GM19468 (cell line): ENCODE measurements around the gene PLCB3.

ENCODE experiments used
- ATAC-seq: cut with Tn5 transposase; IDR thresholded peaks from one replicate; pipeline ENCODE4 v1.9.1; 2021; ENCODE audit warnings: mild to moderate bottlenecking, moderate library complexity, moderate number of reproducible peaks; ENCODE audit not compliant: unreplicated experiment; ENCODE audit errors: extremely low read depth

The PLCB3 gene

DNA sequence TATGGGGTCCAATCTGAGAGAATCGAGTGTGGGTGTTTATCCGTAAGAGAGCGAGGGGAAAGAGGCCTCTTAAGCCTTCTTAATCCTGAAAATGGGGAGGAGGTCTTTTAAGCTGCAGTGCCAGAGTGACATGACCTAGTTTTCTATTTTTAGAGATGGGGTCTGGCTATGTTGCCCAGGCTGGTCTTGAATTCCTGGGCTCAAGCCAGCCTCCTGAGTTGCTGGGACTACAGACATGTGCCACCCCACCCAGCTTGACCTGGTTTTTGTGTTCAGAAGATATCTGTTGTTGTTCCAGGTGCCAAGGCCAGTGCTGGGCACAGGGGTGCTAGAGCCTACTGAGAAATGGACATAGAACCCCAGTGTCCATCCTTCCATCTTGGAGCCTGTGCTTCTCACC, 31.8 kb downstream of the PLCB3 start:
- ATAC-seq: no peak

DNA sequence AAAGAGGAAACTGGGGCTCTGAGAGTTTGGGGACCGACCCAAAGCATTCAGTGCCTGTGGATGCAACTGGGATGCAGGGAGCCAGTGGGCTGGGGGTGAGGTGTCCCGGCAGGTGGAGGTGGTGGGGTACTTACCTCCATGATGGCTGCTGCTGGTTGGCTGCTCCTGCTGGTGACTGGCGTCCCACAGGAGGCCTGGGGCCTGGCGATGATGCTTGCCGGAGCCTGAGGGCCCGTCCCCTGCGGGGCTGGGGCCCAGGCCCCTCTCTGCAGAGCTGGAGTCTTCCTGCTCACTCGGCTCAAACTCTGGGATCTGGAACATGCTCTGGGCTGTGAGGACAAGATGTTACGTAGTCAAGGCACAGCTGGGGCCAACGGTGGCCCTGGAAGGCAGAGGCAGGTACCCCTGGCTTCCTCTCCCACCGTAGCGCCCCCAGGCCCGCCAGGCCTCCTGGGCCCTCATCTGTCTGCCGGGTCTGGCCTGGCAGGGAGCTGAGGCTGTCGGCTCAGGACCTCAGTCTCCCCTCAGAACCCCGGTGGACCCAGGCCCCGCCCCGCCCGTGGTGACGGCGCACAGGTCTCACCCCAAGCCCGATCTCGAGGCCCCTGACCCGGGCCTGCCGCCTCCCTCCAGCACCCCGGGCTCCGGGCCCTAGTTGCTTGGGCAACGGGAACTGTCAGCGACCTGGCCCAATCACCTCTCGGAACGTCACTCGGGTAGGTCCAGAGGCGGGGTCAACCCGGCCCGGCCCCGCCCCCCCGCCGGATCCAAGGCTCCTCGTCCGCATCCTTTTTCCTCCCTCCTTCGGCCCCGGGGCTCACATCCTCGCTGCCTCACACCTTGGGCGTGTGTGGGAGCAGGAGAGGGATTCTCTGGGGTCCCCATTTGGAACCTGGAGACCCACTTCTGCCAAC, 33.0 kb downstream of the PLCB3 start, which contains the start of gene BAD:
Gene BAD, minus strand, starts transcription at position 618 of the 914 bp plus-strand sequence. Its CDS starts 297 bp downstream, at position 321.
- peak; percentile 49 for ATAC-seq

DNA sequence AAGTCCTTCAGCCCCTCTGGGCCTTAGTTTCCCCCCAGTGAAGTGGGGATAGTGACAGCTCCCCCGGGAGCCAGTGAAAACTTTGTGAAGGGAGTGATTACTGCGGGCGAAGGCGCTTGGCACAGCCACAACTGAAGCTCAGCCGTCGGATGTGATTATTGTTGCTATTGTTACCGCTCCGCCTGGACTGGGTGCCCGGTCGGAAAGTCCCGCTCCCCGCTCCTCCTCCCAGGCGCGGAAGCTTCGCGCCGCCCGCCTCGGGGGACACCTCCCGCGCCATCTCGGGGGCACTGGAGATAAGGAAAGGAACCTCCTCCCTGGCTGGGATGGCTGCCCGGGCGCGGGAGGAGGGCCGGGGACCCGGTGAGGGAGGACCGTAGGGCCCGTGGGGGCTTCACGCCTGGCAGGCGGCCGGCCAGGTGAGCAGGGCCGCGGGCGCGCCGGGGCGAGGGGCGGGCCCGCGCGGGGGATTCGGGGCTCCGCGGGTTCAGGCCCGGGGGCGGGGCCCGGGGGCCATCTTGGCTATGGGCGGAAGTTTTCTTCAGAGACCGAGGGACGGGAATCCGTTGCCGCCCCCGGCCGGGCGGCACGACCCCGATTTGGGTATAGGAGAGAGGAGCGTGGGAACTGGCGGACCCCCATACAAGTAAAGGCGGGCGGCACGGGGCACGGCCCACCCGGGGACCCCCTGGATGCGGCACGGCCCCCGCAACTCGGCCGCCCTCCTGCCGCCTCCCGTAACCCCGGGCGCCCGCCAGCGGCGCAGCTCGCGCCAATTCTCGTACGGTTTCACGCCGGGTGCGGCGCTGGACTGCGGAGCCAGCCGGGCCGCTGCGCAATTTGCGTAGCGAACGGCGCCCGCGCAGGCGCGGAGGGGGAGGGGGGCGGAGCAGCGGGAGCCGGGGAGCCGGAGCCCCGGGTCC, 33.9 kb downstream of the PLCB3 start, which contains the start of gene GPR137:
Gene GPR137, plus strand, starts transcription at position 887 of the 923 bp plus-strand sequence. CDS start 677 bp downstream, outside the sequence.
- peak; percentile 38 for ATAC-seq

DNA sequence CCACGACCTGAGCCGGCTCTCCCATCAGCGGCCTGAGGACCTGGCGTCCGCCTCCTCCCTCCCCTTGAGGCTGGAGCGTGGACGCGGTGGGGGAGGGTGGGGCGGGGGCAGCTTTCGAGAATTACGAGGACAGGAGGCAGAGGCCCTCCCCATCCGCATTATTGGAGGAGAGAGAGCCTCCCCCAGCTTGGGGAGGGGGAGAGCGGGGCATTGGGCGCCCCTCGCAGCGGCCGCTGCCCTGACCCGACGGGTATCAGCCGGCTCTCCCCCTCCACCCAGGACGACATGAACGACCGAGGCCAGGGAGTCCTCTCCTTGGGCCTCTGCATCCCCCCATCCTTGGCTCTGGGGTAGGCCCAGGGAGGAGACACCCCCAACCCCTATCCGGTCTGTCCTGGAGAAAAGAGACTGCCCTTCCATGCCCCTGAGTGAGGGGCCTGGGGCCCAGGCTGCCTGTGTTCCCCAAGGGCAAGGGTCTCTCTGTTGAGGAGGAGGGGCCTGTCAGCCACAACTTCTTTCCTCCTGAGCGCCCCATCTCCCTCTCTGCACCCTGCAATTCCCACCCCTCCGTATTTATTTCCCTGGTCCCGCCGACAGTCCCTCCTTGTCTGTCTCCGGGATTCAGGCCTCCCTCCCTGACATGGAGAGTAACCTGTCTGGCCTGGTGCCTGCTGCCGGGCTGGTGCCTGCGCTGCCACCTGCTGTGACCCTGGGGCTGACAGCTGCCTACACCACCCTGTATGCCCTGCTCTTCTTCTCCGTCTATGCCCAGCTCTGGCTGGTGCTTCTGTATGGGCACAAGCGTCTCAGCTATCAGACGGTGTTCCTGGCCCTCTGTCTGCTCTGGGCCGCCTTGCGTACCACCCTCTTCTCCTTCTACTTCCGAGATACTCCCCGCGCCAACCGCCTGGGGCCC, 34.8 kb downstream of the PLCB3 start:
- ATAC-seq: no peak

DNA sequence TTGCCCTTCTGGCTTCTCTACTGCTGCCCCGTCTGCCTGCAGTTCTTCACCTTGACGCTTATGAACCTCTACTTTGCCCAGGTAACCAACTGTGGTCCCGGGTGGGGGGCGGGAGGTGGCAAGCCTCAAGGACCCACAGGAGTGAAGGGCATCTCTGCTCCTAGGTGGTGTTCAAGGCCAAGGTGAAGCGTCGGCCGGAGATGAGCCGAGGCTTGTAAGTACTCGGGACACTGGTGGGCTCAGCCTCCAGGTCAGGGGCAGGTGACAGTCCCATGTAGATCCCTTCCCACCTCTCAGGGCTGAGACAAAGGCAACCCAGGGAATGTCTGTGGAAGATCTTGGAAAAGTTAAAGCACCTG, 35.5 kb downstream of the PLCB3 start:
- ATAC-seq: no peak

DNA sequence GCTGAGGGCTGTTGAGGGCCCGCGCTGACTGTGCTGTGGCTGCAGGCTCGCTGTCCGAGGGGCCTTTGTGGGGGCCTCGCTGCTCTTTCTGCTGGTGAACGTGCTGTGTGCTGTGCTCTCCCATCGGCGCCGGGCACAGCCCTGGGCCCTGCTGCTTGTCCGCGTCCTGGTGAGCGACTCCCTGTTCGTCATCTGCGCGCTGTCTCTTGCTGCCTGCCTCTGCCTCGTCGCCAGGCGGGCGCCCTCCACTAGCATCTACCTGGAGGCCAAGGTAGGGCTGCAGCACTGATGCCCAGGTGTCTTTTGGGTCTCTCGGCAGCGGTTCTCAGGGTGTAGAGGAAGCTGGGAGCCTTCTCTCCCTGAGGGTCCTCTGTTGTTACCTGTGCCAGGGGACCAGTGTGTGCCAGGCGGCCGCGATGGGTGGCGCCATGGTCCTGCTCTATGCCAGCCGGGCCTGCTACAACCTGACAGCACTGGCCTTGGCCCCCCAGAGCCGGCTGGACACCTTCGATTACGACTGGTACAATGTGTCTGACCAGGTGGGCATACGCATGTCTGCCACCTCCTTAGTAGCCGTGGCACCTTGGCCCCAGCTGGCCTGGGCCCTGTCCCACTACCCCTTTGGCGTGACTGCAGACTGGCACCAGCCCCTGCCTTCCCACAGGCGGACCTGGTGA, 36.5 kb downstream of the PLCB3 start:
- no peak for ATAC-seq

DNA sequence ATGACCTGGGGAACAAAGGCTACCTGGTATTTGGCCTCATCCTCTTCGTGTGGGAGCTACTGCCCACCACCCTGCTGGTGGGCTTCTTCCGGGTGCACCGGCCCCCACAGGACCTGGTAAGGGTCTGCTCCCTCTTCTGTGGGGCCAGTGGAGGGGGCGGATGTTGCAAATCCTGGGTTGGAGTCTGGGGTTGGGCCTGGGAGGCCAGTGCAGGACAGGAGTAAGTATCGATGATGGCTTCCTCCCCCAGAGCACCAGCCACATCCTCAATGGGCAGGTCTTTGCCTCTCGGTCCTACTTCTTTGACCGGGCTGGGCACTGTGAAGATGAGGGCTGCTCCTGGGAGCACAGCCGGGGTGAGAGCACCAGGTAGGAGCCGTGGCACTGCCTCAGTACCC, 37.0 kb downstream of the PLCB3 start:
- no peak for ATAC-seq

DNA sequence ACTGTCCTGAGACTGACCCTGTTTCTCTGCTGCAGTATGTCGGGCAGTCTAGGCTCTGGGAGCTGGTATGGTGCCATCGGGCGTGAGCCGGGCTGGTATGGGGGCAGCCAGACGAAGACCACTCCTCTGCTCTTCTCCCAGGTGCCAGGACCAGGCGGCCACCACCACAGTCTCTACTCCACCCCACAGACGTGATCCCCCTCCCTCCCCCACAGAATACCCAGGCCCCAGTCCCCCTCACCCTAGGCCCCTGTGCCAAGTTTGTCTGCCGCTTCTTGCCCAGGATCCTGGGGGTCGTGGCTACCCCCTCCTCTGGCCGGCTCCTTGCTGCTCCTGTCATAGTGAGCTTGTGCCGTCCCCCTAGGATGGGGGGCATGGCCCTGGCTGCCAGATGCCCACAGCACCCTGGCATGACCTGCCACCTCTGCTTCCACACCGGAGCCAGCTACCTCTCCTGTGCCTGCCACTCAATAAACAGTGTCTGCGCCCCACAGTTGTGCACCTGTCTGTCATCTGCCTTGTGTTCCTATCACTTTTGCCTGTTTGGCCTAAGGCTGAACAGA, 37.8 kb downstream of the PLCB3 start:
- no peak for ATAC-seq

DNA sequence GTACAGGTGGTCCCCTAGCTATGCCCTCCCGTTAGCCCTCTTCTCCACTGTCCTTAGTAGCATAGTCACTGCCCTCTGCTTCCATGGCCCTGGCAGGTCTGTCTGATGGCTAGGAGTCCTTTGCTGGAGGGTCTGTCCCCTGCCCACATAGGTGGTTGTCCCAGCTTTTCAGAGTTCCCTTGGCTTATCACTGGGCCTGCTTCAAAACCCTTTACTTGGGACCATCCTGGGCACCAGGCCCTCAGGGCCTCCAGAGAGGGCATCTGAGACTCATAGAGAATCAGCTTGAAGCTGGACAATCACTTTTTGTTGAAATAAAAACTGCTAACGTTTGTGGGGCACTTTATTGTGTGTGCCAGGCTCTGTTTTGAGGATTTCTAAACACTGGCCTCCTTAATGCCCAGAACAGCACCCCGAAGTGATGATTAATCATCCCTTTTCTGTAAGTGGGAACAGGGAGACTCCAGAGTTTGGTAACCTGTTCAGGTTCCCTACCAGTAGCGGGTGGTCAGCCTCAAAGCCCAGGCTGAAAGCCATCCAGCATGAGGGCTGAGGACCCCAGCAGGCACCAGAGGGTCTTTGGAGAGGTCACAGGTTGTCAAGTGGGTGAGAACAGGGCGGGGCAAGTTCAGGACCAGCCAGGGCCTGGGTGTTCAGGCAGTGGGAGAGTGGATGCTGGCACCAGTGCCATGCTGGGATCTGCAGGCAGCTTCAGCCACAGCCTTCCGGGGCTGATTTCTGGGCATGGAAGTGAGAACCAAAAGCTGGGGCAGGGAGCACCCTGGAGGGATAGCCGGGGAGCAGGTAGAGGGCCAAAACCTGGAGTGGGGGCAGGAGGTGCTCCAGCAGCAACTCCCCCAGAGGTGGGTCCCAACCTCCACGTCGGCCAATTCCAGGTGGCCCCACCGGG, 39.3 kb downstream of the PLCB3 start:
- ATAC-seq: no peak

DNA sequence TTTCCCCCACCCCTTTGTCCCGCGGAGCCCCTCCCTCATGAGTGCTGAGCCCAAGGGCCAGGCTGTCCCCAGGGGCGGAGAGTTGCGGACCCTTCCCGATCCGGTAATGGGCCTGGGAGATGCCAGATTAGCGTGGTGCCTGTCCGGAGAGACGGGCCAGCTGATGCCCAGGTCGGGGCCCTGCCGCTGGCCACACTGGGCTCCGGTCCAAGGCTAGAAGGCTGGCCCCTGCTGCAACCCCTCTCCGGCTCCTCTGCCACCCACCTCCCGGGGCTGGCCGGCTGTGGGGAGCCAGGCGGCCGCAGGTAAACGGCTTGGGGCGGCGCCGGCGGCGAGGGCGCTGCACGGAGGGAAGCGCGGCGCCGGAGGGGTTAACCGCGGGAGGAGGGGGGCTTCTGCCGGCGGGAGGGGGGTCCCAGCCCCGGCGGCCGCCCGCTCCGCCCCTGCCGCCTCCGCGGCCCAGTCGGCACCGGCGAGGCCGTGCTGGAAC, 40.0 kb downstream of the PLCB3 start, which contains the start of gene KCNK4:
Gene KCNK4, plus strand, starts transcription at position 41 of the 490 bp plus-strand sequence. CDS start 1,717 bp downstream, outside the sequence.
- no peak for ATAC-seq

DNA sequence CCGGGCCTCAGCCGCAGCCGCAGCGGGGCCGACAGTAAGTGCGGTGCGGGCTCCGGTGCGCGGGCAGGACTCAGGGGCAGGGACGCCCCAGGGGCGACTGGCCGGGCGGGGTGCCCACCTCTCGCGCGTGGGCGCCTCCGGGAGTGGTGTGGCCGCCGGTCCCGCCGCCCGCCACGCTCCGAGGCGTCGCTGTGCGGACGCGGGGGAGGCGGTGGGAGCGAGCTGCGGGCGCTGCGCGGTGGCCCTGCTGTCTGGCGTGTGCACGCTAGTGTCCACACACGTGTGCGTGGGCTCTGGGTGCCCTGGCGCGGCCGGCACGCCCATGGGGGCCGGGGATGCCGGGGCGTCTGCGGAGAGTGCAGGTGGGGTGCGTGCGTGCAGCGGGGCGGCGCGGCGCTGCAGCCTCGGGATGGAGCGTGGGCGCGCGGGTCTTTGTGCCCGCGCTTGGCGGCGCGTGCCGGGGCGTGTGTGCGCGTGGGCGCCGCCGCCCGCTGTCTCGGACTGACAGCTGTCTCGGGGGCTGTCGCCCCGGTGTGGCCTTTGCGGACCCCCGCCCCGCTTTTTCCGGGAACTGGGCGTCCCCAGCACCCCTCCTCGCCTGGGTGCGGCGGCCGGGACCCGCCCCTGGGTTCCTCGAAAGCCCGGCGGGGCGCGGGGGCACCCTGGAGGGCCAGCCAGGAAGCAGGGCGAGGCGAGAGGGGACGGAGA, 40.6 kb downstream of the PLCB3 start:
- no peak for ATAC-seq

DNA sequence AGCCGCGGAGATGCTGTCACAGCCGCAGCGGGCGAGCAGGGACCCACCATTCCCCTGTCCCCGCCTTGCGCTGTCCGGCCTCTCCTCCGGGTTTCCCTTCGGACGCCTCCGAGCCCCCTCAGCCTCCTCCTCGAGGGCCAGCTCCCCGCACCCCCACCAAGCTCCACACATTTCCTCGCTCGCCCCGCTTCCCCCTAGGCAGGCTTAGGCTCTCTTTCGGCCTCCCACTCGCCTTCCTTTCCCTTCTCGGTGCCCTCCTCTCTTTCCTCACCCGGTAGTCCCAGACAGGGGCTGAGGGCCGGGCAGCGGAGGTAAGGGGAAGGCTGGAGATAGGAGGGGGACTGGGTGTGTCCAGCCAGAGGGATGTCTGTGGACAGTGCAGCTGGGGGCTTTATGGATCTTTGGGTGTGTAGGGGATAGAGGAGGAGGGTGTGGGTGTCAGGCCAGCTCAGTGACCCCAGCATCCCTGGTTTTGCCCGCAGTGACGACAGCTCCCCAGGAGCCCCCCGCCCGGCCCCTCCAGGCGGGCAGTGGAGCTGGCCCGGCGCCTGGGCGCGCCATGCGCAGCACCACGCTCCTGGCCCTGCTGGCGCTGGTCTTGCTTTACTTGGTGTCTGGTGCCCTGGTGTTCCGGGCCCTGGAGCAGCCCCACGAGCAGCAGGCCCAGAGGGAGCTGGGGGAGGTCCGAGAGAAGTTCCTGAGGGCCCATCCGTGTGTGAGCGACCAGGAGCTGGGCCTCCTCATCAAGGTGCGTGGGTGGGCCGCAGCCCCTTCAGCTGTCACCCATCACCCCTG, 41.3 kb downstream of the PLCB3 start:
- ATAC-seq: no peak

DNA sequence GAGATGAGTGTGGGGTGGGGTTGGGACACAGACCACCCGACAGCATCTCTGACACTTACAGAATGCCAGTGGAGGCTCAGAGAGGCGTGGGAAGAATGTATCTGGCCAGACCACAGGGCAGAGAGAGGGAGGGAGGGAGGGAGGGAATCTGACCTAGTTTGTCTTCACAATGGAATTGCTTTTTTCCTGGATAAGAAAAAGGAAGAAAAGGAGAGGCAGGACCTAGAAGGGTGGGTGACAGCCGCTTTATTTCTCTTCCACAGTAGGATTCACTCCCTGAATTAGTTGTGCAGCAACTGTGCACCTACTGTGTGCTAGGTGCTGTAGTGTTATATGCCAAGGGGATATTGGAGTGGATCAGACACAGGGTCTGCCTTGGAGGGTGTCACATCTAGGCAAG, 43.4 kb downstream of the PLCB3 start:
- no peak for ATAC-seq

DNA sequence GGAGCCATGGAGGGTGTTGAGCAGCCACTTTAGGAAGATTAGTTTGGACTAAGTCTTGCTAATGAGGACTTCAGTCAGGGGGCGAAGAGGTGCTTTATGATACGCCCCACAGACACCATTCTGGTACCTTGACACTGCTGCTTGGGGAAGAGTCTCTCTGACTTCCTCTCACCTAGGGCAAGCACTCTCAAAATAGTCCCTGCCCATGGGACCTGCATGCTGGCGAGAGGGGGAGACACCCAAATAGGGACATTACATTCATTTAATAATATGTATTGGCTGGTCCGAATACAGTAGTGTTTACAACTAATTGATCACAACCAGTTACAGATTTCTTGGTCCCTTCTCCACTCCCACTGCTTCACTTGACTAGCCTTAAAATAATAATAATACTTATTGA, 44.4 kb downstream of the PLCB3 start:
- ATAC-seq: no peak

DNA sequence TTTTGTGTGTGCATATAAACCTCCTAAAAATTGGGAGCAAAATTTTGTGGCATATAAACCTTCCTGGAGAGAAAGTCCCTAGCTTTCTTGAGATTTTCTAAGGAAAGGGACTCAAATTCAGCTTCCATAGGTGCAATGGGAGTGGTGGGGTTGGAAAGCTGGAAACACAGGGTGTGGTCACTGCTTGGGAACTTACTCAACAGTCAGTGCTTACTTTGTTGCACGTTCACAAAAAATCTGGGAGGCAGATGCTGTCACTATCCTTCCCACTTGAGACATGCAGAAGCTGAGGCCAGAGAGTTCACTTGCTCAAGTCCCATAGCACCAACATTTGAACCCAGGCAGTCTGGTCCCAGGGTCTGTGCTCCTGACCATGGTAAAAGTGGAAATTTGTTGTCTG, 44.9 kb downstream of the PLCB3 start:
- no peak for ATAC-seq
